Fibroblast of gingiva (primary cell): ENCODE measurements around the gene NCAPD2.

ENCODE experiments used
- DNase-seq: peaks from one replicate; pipeline ENCODE4 v3.0.0-alpha.2; 2011; ENCODE audit warnings: low read depth

Gene NCAPD2

GRCh38 chr12:6574576-6575295 is 80.8 kb downstream of the NCAPD2 start:
- no peak for DNase-seq

- DNase-seq, result no peak
Measured at GRCh38 chr12:6575648-6576047, 81.7 kb downstream of the NCAPD2 start.
